NCI-H1694 treated with DMSO at 0.1 percent for 48 hours (cell line): Measurements from ENCODE around the gene VSTM2L.
"Not testable (repeated sequence)": the region's sequence is repeated elsewhere in the genome, so short reads cannot be mapped to it uniquely, and the experiment has no call there.

ENCODE experiments used
- DNase-seq: peaks from one replicate; lab custom pipeline; 2025; lab: John Stamatoyannopoulos, UW

VSTM2L gene, protein sequence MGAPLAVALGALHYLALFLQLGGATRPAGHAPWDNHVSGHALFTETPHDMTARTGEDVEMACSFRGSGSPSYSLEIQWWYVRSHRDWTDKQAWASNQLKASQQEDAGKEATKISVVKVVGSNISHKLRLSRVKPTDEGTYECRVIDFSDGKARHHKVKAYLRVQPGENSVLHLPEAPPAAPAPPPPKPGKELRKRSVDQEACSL

GRCh38 chr20:37902504-37903313 is at the start of gene VSTM2L:
VSTM2L (plus strand) TSS chr20:37903127; CDS start chr20:37903351, 224 bp downstream.
- DNase-seq, result no peak

GRCh38 chr20:37853823-37854375 is 49.0 kb upstream of the VSTM2L start:
- no peak for DNase-seq

DNA sequence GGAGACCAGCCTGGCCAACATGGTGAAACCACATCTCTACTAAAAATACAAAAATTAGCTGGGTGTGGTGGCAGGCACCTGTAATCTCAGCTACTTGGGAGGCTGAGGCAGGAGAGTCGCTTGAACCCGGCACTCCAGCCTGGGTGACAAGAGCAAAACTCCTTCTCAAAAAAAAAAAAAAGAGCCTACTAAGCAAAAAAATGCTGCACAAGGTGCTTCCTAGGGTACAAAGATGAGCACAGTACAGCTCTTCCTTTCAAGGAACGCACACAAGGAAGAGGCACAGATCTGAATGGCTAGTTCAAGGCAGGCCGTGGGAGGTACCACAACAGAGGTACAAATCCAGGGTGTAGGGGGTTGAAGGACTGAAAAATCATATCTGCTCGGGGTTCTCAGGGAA is 46.9 kb upstream of the VSTM2L start:
- DNase-seq, result not testable (repeated sequence)

GRCh38 chr20:37856932-37857660 is 45.8 kb upstream of the VSTM2L start:
- DNase-seq, result no peak

DNA sequence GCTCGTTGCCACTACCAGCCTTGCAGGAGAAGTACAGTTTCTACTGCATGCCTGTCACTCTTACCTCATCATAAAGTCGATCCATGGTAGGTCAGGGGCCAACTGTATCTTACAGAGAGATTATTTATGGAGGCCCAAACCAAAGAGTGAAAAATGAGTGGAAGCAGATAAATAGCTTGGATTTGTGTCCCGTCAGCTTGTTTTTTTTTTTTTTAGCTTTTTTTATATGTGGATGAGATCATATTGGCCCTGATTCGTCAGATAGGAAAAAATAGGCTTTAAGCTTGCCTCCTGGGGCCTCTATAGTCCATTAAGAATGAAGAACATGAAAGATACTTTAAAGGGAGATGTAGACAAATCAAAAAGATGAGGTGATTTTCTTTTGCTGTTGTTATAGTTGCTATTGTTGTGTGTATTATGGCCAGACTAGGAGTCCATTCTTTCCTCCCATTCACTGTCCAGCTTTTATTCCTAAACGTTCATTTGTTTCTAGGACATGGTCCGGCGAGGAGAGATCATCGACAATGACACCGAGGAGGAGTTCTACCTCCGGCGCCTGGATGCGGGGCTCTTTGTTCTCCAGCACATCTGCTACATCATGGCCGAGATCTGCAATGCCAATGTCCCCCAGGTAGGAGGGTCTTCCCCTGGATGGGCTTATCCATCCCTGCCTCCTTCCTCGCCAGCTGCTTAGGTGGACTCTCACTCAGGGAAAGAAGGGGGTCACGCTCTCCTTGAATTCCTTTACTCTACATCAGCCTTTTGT is 43.3 kb upstream of the VSTM2L start:
- DNase-seq, result no peak

- no peak for DNase-seq
These were observed 39.6 kb upstream of the VSTM2L start for GRCh38 chr20:37863289-37863688.

GRCh38 chr20:37864298-37864697 is 38.6 kb upstream of the VSTM2L start:
- no peak for DNase-seq

- DNase-seq, result no peak
These were observed 36.9 kb upstream of the VSTM2L start for GRCh38 chr20:37866051-37866450.

DNA sequence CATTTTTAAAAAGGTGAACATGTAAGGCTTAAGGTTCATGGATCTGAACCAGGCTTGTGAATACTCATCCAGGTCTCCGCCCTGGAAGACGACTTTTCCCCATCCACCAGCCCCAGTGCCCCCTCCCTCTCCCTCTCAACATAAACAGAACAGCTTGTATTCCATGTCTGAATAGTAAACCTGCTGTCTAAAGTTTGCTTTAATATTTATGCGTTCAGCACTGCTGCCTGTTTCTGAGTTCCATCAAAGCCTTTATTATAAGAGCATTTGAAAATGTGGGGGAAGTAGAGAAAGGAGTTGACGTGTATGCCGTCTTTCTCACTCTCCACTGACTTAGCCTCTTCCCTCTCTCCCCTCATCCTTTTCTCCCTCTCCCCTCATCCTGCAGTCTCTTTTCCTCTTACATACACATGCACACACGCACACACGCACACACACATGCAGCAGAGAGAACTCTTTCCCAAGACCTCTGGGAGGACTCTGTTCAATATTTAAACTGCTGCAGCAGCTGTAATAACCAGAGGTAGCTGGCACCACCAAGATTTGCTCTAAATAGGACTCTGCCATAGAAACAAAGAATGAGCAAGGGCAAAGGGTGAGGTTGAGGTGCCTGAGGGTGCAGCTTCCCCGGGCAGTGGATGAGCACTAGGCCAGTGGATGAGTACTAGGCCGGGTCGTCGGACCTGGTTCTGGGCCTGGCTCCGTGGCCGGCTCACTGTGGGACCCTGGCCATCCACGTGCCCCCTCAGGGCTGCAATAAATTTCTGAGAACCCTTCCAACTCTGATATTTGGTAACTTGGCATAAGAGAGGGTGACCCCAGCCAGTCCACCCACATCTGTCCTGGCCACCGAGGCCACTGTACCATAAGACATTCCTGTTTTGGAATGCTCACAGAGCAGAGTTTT is 35.4 kb upstream of the VSTM2L start:
- DNase-seq, result no peak

GRCh38 chr20:37868851-37869333 is 34.0 kb upstream of the VSTM2L start:
- DNase-seq, result no peak

DNA sequence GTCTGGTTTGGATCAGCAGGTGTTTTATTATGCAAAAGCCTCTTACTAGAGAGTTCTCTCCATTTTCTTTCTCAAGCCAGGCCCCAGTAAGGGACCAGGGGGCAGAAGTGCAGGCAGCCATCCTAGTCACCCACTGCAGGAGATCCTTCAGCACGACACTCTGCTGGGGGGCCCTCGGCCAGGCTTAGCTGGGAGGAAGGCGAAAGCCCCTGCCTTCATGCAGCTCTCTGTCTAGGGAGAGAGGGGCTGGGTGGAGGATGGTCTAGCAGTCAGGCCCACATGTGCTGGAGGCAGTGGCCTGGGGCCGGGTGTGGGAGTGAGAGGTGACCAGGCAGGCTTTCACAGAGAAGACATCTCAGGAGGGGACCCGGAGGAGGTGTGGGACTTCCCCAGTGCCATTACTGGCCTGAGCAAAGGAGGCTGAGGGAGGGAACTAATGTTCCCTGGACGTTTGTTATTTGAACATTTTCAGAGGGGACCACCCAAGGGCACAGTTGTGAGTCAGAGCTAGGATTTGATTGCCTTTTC is 33.5 kb upstream of the VSTM2L start:
- no peak for DNase-seq

GRCh38 chr20:37870294-37870693 is 32.6 kb upstream of the VSTM2L start:
- DNase-seq, result no peak

DNA sequence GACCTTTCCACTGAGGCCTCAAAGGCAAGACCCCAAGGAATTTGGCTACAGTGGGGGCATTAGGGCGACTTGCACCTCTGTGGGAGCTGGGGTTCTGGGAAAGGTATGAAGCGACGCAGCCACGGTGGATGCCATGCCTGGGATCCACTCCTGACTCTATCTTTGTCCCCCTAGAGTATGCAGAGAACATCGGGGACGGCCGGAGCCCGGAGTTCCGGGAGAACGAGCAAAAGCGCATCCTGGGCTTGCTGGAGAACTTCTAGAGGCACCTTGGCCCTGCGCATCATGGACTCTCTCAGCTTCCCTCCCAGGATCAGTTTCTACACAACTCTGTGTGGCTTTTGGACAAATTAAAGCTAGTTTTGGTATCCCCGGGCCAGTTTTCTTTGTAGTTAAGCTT is 31.2 kb upstream of the VSTM2L start:
- no peak for DNase-seq

DNA sequence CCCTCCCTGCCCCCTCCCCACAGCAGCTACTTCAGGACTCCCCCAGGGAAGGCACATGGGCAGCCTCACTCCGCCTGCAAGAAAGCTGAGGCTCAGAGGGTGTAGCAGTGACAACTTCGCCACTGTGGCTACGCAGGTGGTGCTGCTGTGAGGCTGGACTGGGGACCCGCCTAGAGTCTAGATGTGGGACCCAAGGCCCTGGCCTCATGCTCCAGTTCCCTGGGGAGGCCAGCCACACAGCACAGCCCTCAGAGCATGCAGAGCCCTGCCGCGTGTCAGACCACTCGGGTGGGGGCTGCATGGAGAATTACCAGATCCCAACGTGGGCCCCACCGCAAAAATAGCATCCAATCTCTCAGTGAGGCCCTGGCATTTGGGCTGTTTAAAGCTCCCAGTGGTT is 30.8 kb upstream of the VSTM2L start:
- DNase-seq, result no peak

GRCh38 chr20:37873884-37874283 is 29.0 kb upstream of the VSTM2L start:
- no peak for DNase-seq

DNA sequence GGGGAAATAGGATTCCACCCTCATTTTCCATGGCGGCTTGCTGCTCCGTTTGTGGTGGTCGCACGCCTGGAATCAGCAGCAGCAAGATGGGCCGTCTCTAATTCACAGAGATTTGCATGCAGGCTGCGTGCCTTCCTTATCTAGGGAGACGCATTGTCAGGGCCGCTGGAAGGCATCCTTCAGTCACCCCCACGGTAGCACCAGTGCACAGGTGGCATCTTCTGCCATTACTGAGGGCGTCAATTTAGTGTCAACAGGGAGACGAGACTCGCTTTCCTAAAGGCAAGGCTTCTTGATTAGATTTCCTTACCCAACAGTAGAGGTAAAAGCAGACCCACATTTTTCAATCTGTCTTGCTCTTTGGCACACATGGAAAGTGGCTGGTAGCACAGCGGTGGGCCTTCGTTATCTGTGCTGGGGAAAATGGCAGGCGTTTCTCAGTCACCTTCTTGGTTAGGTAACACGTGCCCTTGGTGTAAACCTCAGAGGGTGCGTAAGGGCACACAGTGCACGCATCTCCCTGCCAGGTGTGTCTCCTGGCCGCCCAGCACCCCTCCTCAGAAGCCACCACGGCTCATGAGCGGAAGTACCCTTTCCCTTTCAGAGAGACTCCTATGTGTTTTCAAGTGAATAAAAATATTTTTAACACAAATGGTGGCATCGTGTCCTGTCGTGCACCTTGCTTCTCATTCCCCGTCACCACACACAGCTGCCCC is 27.3 kb upstream of the VSTM2L start:
- no peak for DNase-seq

DNA sequence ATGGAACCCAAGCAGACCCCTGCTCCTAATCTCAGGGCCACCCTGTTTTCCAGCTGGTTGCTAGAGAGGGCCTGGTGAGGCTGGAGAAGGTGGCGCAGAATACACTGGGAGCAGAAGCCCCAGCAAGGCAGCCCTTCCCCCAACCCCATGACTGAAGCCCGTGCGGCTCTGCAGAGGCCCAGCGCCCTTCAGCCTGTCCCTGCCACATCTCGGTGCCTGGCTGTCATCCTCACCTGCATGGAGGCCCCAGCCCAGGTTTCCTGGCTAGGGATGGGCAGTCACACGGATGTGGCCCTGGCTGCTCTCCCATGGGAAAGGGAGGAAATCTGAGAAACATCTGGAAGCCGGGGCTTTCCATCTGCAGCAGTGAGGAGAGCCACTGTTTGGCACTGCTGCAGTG is 26.1 kb upstream of the VSTM2L start:
- DNase-seq, result no peak

GRCh38 chr20:37877832-37878772 is 24.8 kb upstream of the VSTM2L start:
- no peak for DNase-seq
